Psoas muscle (tissue), 8 donors: Measurements from ENCODE around the gene MZF1. TPM values are rescaled to one million over a fixed set of nuclear protein-coding genes. Genes with fewer than 3 reads are reported as not detected.
A peak's percentile ranks its signal among the peaks of the same experiment; 100 is the strongest.
"Not testable (repeated sequence)": the region's sequence is repeated elsewhere in the genome, so short reads cannot be mapped to it uniquely, and the experiment has no call there.

Source experiments
- ATAC-seq, 4 donors: fragments of 200-7000 bp; cut with Tn5 transposase; one replicate each; pipeline ENCODE4 v1.9.1; 2020; ENCODE audit warnings: moderate library complexity in 3 of 4, mild to moderate bottlenecking in 2 of 4
- DNase-seq, 2 donors: peaks; one replicate each; pipeline ENCODE4 v3.0.0-alpha.2; 2020
- H3K27ac ChIP-seq: fragments of 200-600 bp; one replicate; pipeline ENCODE4 v1.8.0; 2022
- H3K27me3 ChIP-seq, 3 donors: fragments of 200-600 bp in 1 of 3; one replicate each; pipeline versions ENCODE4 v1.6.1 to v1.8.0; 2013 to 2022; ENCODE audit warnings: low read length in 2 of 3, mild to moderate bottlenecking in 2 of 3, moderate library complexity in 1 of 3; ENCODE audit not compliant: insufficient read depth in 3 of 3
- H3K36me3 ChIP-seq, 2 donors: fragments of 200-600 bp in 1 of 2; one replicate each; pipeline versions ENCODE4 v1.6.1 to v1.8.0; 2013 to 2022; ENCODE audit warnings: low read depth in 1 of 2, mild to moderate bottlenecking in 1 of 2, moderate library complexity in 1 of 2; ENCODE audit not compliant: insufficient read depth in 1 of 2
- H3K4me1 ChIP-seq: fragments of 200-600 bp; one replicate; pipeline ENCODE4 v1.8.0; 2022
- H3K4me3 ChIP-seq: fragments of 200-600 bp; one replicate; pipeline ENCODE4 v1.8.0; 2022; ENCODE audit warnings: mild to moderate bottlenecking
- H3K9me3 ChIP-seq: fragments of 200-600 bp; one replicate; pipeline ENCODE4 v1.8.0; 2022
- WGBS, 3 donors: extraction: QIAGEN DNeasy Blood & Tissue Kit; methylation state at CpG; one replicate each; pipeline versions ENCODE4 v1.1.6 to v1.1.7; 2013; 5-methylcytosine and 5-hydroxymethylcytosine counted together
- intact Hi-C, 2 donors: fragments of 100-400 bp; cut with DNase I; formaldehyde crosslinking; loops; one replicate each; pipeline versions ENCODE4 v1.11.0 to v1.14.2; 2022
- polyA plus RNA-seq, 3 donors: library from polyadenylated mRNA; stranded (reverse); fragments of 200-250 nt; gene quantifications; one replicate each; pipeline ENCODE4 v1.2.3, GENCODE V29; 2013
- total RNA-seq, 4 donors: library from RNA; stranded (reverse); fragmentation: NEBNext Ultra II Directional in 2 of 4; extraction: Animal tissue kit (Norgen Biotek cat#: 25700) in 2 of 4; gene quantifications; one replicate each; pipeline versions ENCODE4 v1.2.1 to v1.2.4, GENCODE V29; 2021 to 2023
- TF ChIP-seq, protein P1 (sequence below): fragments of 200-600 bp; IDR thresholded peaks from one replicate; pipeline ENCODE4 v1.8.0; 2022; ENCODE audit warnings: antibody characterized with exemption
- donor health status: healthy with polysubstance abuse.
- donor health status: DM: no; HTN: no; CAD: no; lungs with moderate emphysema.
- donor health status: Bipolar disorder and iron deficiency.
- donor health status: healthy.
- donor health status: DM: yes; HTN: yes; CAD: no.
- donor health status: DM: no; HTN: no; CAD: no.
- donor health status: DM: no; HTN: no; CAD: no.
- donor health status: DM: yes; HTN: yes; CAD: no.

MZF1 gene
- total and polyA plus RNA-seq, 7 donors, result 5.0 to 13.0 (median 9.3) TPM

DNA sequence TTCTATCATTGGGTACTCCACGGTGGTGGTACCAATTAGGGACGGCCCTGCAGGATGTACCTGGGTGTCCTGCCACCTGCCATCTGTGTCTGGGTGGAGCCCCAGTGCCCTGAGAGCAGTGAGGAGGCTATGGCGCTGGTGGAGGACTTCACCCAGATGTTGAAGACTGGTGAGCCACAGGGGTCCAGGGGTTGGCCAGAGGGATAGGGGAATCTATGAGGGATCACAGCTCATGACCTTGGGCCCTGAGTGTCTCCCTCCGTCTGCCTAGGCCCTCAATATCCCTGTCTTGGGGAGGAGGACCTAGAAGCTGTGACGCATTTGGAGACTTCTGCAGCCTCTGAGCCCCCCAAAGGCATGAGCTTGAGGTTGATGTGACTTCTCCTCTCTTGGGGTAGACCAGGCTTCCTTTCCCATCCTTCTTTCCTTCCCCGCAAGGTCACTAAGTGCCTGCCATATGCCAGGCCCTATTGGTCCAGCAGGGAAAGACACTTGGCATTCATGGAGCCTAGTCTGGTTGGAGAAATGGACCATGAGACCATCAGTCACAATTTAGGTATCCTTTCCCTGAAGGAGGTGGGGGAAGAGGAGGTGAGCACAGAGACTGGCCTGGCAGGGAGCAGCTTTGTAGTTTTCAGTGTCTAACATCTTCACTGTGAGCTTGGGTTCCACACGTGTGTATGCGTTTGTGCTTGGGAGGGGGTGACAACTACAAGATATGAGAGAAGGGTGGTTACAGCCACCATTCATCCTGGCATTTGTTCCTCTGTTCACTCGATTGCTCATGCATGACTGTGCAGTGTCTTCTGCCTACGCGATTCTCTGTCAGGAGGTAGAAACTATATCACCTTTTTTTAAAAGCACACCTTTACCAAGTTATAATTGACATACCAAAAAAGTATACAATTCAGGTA is 5.1 kb upstream of the MZF1 start:
- Histone ChIP-seq H3K27ac (no peak overlapping the region), H3K4me1 (peaks cover 15% of the 10 kb centered on the region), H3K9me3 (no peaks in the 10 kb centered on the region), H3K4me3 (no peak overlapping the region), H3K36me3 (peaks cover 0 to 19% of the 10 kb centered on the region in 2 donors), H3K27me3 (no peaks in the 10 kb centered on the region)
- DNase-seq (no peak), ATAC-seq (no peak)
- intact Hi-C loops, result no loop called here
- 85 to 86% (median 86%) methylated on average over 11 of the region's 11 CpGs for WGBS, 3 donors
- TF ChIP-seq, protein P1, sequence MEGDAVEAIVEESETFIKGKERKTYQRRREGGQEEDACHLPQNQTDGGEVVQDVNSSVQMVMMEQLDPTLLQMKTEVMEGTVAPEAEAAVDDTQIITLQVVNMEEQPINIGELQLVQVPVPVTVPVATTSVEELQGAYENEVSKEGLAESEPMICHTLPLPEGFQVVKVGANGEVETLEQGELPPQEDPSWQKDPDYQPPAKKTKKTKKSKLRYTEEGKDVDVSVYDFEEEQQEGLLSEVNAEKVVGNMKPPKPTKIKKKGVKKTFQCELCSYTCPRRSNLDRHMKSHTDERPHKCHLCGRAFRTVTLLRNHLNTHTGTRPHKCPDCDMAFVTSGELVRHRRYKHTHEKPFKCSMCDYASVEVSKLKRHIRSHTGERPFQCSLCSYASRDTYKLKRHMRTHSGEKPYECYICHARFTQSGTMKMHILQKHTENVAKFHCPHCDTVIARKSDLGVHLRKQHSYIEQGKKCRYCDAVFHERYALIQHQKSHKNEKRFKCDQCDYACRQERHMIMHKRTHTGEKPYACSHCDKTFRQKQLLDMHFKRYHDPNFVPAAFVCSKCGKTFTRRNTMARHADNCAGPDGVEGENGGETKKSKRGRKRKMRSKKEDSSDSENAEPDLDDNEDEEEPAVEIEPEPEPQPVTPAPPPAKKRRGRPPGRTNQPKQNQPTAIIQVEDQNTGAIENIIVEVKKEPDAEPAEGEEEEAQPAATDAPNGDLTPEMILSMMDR, result no peak

DNA sequence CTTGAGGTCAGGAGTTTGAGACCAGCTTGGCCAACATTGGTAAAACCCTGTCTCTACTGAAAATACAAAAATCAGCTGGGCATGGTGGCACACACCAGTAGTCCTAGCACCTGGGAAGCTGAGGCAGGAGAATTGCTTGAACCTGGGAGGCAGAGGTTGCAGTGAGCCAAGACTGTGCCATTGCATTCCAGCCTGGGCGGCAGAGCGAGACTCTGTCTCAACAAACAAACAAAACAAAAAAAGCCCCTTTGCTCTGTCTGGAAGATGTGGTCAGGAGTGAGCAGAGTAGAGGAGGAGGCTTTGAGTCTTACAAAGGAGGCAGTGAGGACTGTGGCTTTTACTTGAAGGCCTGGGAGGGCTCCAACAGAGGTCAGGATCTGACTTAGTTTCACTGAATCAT is 4.4 kb upstream of the MZF1 start:
- H3K9me3 ChIP-seq, H3K27me3 ChIP-seq, intact Hi-C loops, DNase-seq, H3K27ac ChIP-seq, H3K4me3 ChIP-seq, ATAC-seq: not testable (repeated sequence)
- Histone ChIP-seq H3K4me1 (peaks cover 15% of the 10 kb centered on the region), H3K36me3 (peaks cover 0 to 12% of the 10 kb centered on the region in 2 donors)
- 92 to 96% (median 93%) methylated on average over 2 of the region's 2 CpGs for WGBS, 3 donors

DNA sequence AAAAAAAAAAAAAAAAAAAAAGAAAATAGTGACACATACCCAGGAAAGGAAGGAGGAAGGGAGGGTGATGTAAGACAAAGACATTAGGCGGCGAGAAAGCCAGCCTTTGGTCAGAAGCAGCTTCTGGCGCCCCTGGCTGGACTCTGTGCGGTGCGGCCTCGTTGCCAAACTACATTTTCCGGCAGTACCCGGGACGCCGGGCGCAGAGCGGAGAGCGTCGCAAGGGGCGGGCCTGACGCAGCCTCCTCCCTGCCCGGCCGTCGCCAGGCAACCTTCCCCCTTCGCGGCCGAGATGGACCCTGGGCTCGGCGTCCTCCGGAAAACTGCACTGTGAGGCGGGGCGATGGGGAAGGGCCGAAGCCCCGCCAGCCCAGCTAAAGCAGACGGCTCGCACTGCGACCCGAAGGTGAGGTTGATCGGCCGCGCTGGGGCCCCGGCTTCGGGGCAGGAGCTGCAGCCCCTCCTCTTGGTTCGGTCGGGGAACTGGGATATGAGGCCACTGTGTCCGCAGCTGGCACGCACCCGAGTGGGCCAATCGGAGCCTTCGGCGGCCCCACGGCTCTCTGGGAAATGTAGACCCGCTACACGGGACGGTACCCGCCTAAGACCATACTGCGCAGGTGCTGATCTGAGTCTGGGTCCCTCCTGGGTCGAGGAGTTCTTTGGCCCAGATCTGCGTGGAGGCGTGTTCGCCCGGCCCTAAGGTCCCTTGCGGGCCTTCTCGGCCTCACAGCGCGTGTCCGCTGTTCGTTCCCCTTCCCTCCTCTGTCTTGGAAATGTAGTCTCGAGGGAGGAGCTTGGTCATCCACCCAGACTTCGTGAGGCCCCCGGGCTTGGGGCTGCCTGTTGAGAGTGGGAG is 2.3 kb upstream of the MZF1 start:
- H3K4me3 ChIP-seq, result peak overlapping the region; percentile 94
- peak; percentile 68 to 77 (median 68) for ATAC-seq
- peaks cover 0 to 10% of the 10 kb centered on the region in 2 donors for H3K36me3 ChIP-seq
- no peaks in the 10 kb centered on the region for H3K27me3 ChIP-seq
- TF ChIP-seq, protein P1, result no peak
- no peaks in the 10 kb centered on the region for H3K9me3 ChIP-seq
- H3K4me1 ChIP-seq, result peaks cover 18% of the 10 kb centered on the region
- WGBS, 3 donors, result 0 to 1% (median 0%) methylated on average over 61 to 66 of the region's 66 CpGs
- intact Hi-C loops, result no loop called here
- H3K27ac ChIP-seq, result peak overlapping the region; percentile 99
- peak; percentile 91 to 94 for DNase-seq

DNA sequence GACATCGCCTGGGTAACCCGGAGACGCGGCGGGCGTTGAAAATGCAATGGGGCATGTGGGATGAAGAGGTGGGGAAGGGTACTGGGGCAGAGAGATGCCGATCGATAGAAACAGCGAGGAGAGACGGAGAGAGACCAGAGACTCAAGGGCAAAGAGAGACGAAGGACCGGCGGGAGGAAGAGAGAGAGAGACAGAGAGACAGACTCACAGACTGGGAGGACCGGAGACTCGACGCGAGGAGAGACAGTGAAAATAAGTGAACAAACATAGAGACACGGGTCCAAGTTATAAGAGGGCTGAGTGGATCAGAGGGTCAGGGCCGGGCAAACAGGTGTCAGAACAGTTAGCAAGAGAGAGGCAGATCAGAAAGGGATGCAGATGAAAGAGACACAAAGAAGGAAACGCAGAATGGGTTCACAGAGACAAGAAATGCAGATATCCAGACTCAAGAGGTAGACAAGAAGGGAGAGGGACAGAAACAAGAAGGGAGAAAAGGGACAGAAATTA is 576 bp upstream of the MZF1 start:
- H3K9me3 ChIP-seq, result no peaks in the 10 kb centered on the region
- 1% methylated on average over 20 of the region's 20 CpGs for WGBS, 3 donors
- no peaks in the 10 kb centered on the region for H3K27me3 ChIP-seq
- intact Hi-C loops, result loop anchor here in 1 of 2 donors (1.0 kb wide), 1 partner anchor 14 kb away; no protein-coding TSS in a partner anchor
- TF ChIP-seq, protein P1, result no peak
- DNase-seq, result no peak
- peak overlapping the region; percentile 99 for H3K27ac ChIP-seq
- peak overlapping the region; percentile 94 for H3K4me3 ChIP-seq
- H3K4me1 ChIP-seq, result peaks cover 18% of the 10 kb centered on the region
- no peak for ATAC-seq
- H3K36me3 ChIP-seq, result peaks cover 0 to 27% of the 10 kb centered on the region in 2 donors
